ENCODE data around the gene WDSUB1. TPM values are rescaled to one million over a fixed set of nuclear protein-coding genes. Genes with fewer than 3 reads are reported as not detected.

WDSUB1 gene
- total RNA-seq, 5 donors from 2014 or later (not counting 1 experiment from before 2014, with no cell fraction given), result 4.4 to 7.7 (median 5.5) TPM

GRCh38 chr2:159256159-159256558 lies 30.3 kb downstream of the WDSUB1 start:
- ATAC-seq (replicated peaks in 1 of 4) (no peak), DNase-seq (no peak)
- no peak overlapping the region for H3K27ac Mint-ChIP-seq
- no CpG with 5 or more reads among the region's 2 CpGs for WGBS (ENCODE audit: insufficient coverage)
- Histone ChIP-seq H3K36me3 (ENCODE audit: control insufficient read depth in 2 of 2, extremely low read depth in 1 of 2, insufficient read depth in 1 of 2, low read length in 1 of 2) (peaks cover 0 to 11% of the 10 kb centered on the region in 2 donors), H3K27ac (ENCODE audit: low read length) (no peak overlapping the region), H3K9me3 (no peaks in the 10 kb centered on the region), H3K4me3 (ENCODE audit: control insufficient read depth in 1 of 2, extremely low read depth in 1 of 2, low read length in 1 of 2) (no peak overlapping the region), H3K27me3 (replicated peaks in 1 of 2; ENCODE audit: control insufficient read depth in 2 of 2, extremely low read depth in 1 of 2, insufficient read depth in 2 of 2, low read length in 1 of 2) (no peaks in the 10 kb centered on the region), H3K4me1 (ENCODE audit: control insufficient read depth in 1 of 2, extremely low read depth in 1 of 2, insufficient read depth in 2 of 2, low read length in 2 of 2) (no peaks in the 10 kb centered on the region)
- no peaks in the 10 kb centered on the region for H3K27me3 Mint-ChIP-seq
- peaks cover 32% of the 10 kb centered on the region for H3K36me3 Mint-ChIP-seq
- no peak overlapping the region for H3K4me3 Mint-ChIP-seq
- CTCF ChIA-PET, result interaction anchor here (0.6 to 0.7 kb wide), 2 partner anchors 1376 to 1962 kb away, joined by 3 read pairs; no protein-coding TSS in a partner anchor
- no peaks in the 10 kb centered on the region for H3K9me3 Mint-ChIP-seq
- POLR2A ChIA-PET, result interaction anchor here in 1 of 2 donors (0.7 kb wide), 1 partner anchor 1320 kb away, joined by 6 read pairs; no protein-coding TSS in a partner anchor
- no peaks in the 10 kb centered on the region for H3K4me1 Mint-ChIP-seq

DNA sequence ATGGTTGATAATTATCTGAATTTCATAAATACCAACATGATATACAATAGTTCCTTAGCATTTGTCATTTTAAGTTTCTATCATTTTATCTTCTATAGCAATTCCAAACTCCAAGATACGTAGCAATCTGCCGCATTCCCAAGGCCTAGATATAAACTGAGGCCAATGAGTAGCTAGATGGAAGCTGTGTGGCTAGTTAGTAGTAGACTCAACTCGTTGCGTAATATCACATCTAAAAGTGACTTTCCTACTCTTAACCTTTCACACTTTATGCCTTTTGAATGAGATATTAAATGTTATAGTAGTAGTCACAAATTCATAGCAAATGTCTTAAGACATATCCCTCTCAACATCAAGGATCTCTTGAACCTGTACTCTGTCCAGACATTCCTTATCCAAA lies 33.6 kb downstream of the WDSUB1 start:
- no peaks in the 10 kb centered on the region for H3K4me1 ChIP-seq (ENCODE audit: control insufficient read depth in 1 of 2, extremely low read depth in 1 of 2, insufficient read depth in 2 of 2, low read length in 2 of 2)
- H3K27ac ChIP-seq (ENCODE audit: low read length), result no peak overlapping the region
- POLR2A ChIA-PET, result interaction anchor here in 1 of 2 donors (0.6 kb wide), 1 partner anchor 200 kb away, joined by 3 read pairs; no protein-coding TSS in a partner anchor
- Mint-ChIP-seq H3K27ac (no peak overlapping the region), H3K36me3 (peaks cover 39% of the 10 kb centered on the region), H3K4me3 (no peak overlapping the region), H3K9me3 (no peaks in the 10 kb centered on the region), H3K4me1 (peaks cover 0 to 3% (median 2%) of the 10 kb centered on the region in 3 donors), H3K27me3 (no peaks in the 10 kb centered on the region)
- H3K9me3 ChIP-seq, result no peaks in the 10 kb centered on the region
- H3K36me3 ChIP-seq (ENCODE audit: control insufficient read depth in 2 of 2, extremely low read depth in 1 of 2, insufficient read depth in 1 of 2, low read length in 1 of 2), result peaks cover 0 to 13% of the 10 kb centered on the region in 2 donors
- no peaks in the 10 kb centered on the region for H3K27me3 ChIP-seq (replicated peaks in 1 of 2; ENCODE audit: control insufficient read depth in 2 of 2, extremely low read depth in 1 of 2, insufficient read depth in 2 of 2, low read length in 1 of 2)
- DNase-seq (no peak), ATAC-seq (replicated peaks in 1 of 4) (no peak)
- H3K4me3 ChIP-seq (ENCODE audit: control insufficient read depth in 1 of 2, extremely low read depth in 1 of 2, low read length in 1 of 2), result no peak overlapping the region
- CTCF ChIA-PET, result no interaction called here
- WGBS (ENCODE audit: insufficient coverage), result no CpG with 5 or more reads among the region's 4 CpGs

DNA sequence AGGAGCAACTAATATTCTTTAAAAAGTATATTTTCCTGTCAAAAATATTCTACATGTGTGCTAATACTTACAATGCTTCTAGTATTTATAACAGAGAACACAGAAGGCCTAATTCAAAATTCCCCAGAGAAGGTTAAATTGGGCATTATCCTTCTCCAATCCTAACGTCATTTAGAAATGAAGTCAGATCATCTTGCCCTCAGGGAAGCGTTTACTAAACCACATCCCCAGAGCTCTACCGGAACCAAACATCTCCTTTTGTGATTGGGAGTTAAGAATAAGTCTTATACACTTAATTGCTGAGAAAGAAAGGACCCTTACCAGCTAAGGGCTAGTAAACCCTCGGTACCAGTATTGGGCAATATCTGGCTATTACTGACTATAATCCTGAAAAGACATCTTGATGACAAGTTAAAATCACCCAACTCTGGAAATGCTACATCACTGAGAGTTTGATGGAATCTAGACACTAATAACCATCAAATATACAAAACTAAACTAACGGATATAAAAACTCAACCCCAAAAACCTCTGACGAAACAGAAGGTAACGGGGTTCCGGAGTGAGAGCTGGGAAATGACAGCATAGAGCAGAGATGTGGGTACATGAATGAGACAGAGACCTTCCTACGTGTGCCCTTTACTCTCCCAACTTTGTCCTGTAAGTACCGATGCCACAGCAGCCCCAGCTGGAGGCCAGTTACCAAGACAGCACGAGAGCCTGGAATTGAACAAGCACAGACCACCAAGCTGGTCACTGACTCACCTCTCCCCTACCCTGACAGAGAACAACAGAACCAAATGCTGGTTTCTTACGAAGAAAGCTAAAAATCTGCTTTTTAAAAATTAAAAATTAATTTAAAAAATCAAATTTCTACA lies 35.0 kb downstream of the WDSUB1 start:
- CTCF ChIA-PET, result no interaction called here

GRCh38 chr2:159249990-159250715 lies 36.4 kb downstream of the WDSUB1 start:
- DNase-seq, result no peak
- Mint-ChIP-seq H3K4me3 (no peak overlapping the region), H3K4me1 (peaks cover 0 to 3% (median 2%) of the 10 kb centered on the region in 3 donors), H3K27ac (no peak overlapping the region), H3K9me3 (peaks cover 0 to 11% (median 0%) of the 10 kb centered on the region in 3 donors), H3K36me3 (peaks cover 55% of the 10 kb centered on the region), H3K27me3 (no peaks in the 10 kb centered on the region)
- ChIA-PET CTCF (interaction anchor here in 1 of 2 donors (0.6 kb wide), 2 partner anchors 46 to 668 kb away, joined by 3 to 4 read pairs; no protein-coding TSS in a partner anchor), POLR2A (interaction anchor here (0.5 to 0.6 kb wide), 2 partner anchors 98 to 1153 kb away, joined by 3 to 10 read pairs; no protein-coding TSS in a partner anchor)
- Histone ChIP-seq H3K4me1 (ENCODE audit: control insufficient read depth in 1 of 2, extremely low read depth in 1 of 2, insufficient read depth in 2 of 2, low read length in 2 of 2) (no peaks in the 10 kb centered on the region), H3K9me3 (peaks cover 3% of the 10 kb centered on the region), H3K36me3 (ENCODE audit: control insufficient read depth in 2 of 2, extremely low read depth in 1 of 2, insufficient read depth in 1 of 2, low read length in 1 of 2) (peaks cover 0 to 12% of the 10 kb centered on the region in 2 donors), H3K27me3 (replicated peaks in 1 of 2; ENCODE audit: control insufficient read depth in 2 of 2, extremely low read depth in 1 of 2, insufficient read depth in 2 of 2, low read length in 1 of 2) (no peaks in the 10 kb centered on the region), H3K4me3 (ENCODE audit: control insufficient read depth in 1 of 2, extremely low read depth in 1 of 2, low read length in 1 of 2) (no peak overlapping the region), H3K27ac (ENCODE audit: low read length) (no peak overlapping the region)
- WGBS (ENCODE audit: insufficient coverage), result 60% methylated on average over 4 of the region's 7 CpGs
- no peak for ATAC-seq (replicated peaks in 1 of 4)

More for the DNA sequence above, 35.0 kb downstream of the WDSUB1 start:
- Histone ChIP-seq H3K9me3 (peaks cover 3% of the 10 kb centered on the region), H3K4me1 (ENCODE audit: control insufficient read depth in 1 of 2, extremely low read depth in 1 of 2, insufficient read depth in 2 of 2, low read length in 2 of 2) (no peaks in the 10 kb centered on the region), H3K4me3 (ENCODE audit: control insufficient read depth in 1 of 2, extremely low read depth in 1 of 2, low read length in 1 of 2) (no peak overlapping the region), H3K27ac (ENCODE audit: low read length) (no peak overlapping the region), H3K36me3 (ENCODE audit: control insufficient read depth in 2 of 2, extremely low read depth in 1 of 2, insufficient read depth in 1 of 2, low read length in 1 of 2) (peaks cover 0 to 12% of the 10 kb centered on the region in 2 donors), H3K27me3 (replicated peaks in 1 of 2; ENCODE audit: control insufficient read depth in 2 of 2, extremely low read depth in 1 of 2, insufficient read depth in 2 of 2, low read length in 1 of 2) (no peaks in the 10 kb centered on the region)
- H3K4me1 Mint-ChIP-seq, result peaks cover 0 to 3% (median 2%) of the 10 kb centered on the region in 3 donors
- H3K27me3 Mint-ChIP-seq, result no peaks in the 10 kb centered on the region
- no peak overlapping the region for H3K27ac Mint-ChIP-seq
- WGBS (ENCODE audit: insufficient coverage), result 100% methylated on average over 4 of the region's 12 CpGs
- POLR2A ChIA-PET, result no interaction called here
- H3K9me3 Mint-ChIP-seq, result peaks cover 0 to 4% (median 0%) of the 10 kb centered on the region in 3 donors
- H3K36me3 Mint-ChIP-seq, result peaks cover 51% of the 10 kb centered on the region
- no peak overlapping the region for H3K4me3 Mint-ChIP-seq
- DNase-seq (no peak), ATAC-seq (replicated peaks in 1 of 4) (no peak)

DNA sequence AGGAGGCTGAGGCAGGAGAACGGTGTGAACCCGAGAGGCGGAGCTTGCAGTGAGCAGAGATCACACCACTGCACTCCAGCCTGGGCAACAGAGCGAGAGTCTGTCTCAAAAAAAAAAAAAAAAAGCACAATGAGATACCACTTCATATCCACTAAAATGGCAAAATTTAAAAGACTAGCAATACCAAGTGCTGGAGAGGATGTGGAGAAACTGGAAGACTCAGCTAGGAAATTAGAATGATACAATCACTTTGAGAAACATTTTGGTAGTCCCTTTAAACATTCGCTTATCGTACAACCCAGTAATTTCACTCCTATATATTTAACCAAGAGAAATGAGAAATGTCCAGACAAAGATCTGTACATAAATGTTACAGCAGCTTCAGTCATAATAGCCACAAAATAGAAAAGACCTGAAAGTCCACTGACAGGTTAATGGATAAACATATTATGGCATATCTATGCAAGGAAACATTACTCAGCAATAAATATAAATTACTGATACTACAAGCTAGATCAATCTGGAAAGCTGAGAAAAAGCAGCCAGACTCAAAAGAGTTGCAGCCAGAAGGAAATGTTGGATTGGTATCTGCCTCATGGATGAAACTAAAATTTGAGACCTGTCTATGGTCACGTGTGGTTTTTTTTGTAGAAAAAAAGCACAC lies 40.0 kb downstream of the WDSUB1 start:
- peaks cover 0 to 11% (median 0%) of the 10 kb centered on the region in 3 donors for H3K9me3 Mint-ChIP-seq
- no peak for ATAC-seq (replicated peaks in 1 of 4)
- H3K36me3 Mint-ChIP-seq, result peaks cover 58% of the 10 kb centered on the region
- Histone ChIP-seq H3K4me1 (ENCODE audit: control insufficient read depth in 1 of 2, extremely low read depth in 1 of 2, insufficient read depth in 2 of 2, low read length in 2 of 2) (no peaks in the 10 kb centered on the region), H3K27me3 (replicated peaks in 1 of 2; ENCODE audit: control insufficient read depth in 2 of 2, extremely low read depth in 1 of 2, insufficient read depth in 2 of 2, low read length in 1 of 2) (no peaks in the 10 kb centered on the region), H3K4me3 (ENCODE audit: control insufficient read depth in 1 of 2, extremely low read depth in 1 of 2, low read length in 1 of 2) (no peak overlapping the region), H3K9me3 (peaks cover 3% of the 10 kb centered on the region), H3K27ac (ENCODE audit: low read length) (no peak overlapping the region), H3K36me3 (ENCODE audit: control insufficient read depth in 2 of 2, extremely low read depth in 1 of 2, insufficient read depth in 1 of 2, low read length in 1 of 2) (peaks cover 0 to 5% of the 10 kb centered on the region in 2 donors)
- peaks cover 0 to 6% (median 2%) of the 10 kb centered on the region in 3 donors for H3K4me1 Mint-ChIP-seq
- no CpG with 5 or more reads among the region's 7 CpGs for WGBS (ENCODE audit: insufficient coverage)
- ChIA-PET CTCF (no interaction called here), POLR2A (interaction anchor here in 1 of 2 donors (0.7 kb wide), 1 partner anchor 452 kb away, joined by 5 read pairs; no protein-coding TSS in a partner anchor)
- H3K4me3 Mint-ChIP-seq, result no peak overlapping the region
- no peak for DNase-seq
- no peaks in the 10 kb centered on the region for H3K27me3 Mint-ChIP-seq
- no peak overlapping the region for H3K27ac Mint-ChIP-seq

GRCh38 chr2:159243529-159243928 lies 43.0 kb downstream of the WDSUB1 start:
- Mint-ChIP-seq H3K4me3 (no peak overlapping the region), H3K27me3 (no peaks in the 10 kb centered on the region), H3K27ac (no peak overlapping the region), H3K9me3 (peaks cover 0 to 11% (median 0%) of the 10 kb centered on the region in 3 donors), H3K4me1 (peaks cover 0 to 3% (median 0%) of the 10 kb centered on the region in 3 donors), H3K36me3 (peaks cover 71% of the 10 kb centered on the region)
- Histone ChIP-seq H3K4me1 (ENCODE audit: control insufficient read depth in 1 of 2, extremely low read depth in 1 of 2, insufficient read depth in 2 of 2, low read length in 2 of 2) (no peaks in the 10 kb centered on the region), H3K9me3 (peaks cover 3% of the 10 kb centered on the region), H3K4me3 (ENCODE audit: control insufficient read depth in 1 of 2, extremely low read depth in 1 of 2, low read length in 1 of 2) (no peak overlapping the region), H3K27me3 (replicated peaks in 1 of 2; ENCODE audit: control insufficient read depth in 2 of 2, extremely low read depth in 1 of 2, insufficient read depth in 2 of 2, low read length in 1 of 2) (no peaks in the 10 kb centered on the region), H3K36me3 (ENCODE audit: control insufficient read depth in 2 of 2, extremely low read depth in 1 of 2, insufficient read depth in 1 of 2, low read length in 1 of 2) (peaks cover 0 to 17% of the 10 kb centered on the region in 2 donors), H3K27ac (ENCODE audit: low read length) (no peak overlapping the region)
- ATAC-seq (replicated peaks in 1 of 4), result no peak
- ChIA-PET POLR2A (interaction anchor here in 1 of 2 donors (0.7 kb wide), 1 partner anchor 491 kb away, joined by 8 read pairs; no protein-coding TSS in a partner anchor), CTCF (no interaction called here)
- no peak for DNase-seq
